ENCODE measurements around the gene EDA. TPM values are rescaled to one million over a fixed set of nuclear protein-coding genes. Genes with fewer than 3 reads are reported as not detected.

Gene EDA
- total RNA-seq, 2 donors from 2014 or later, result 2.3 TPM

Small RNA genes within 50 kb of the gene (microRNA-seq; reads per million reads assigned to microRNA genes)
- gene MIR676, result 3.7 to 4.1 reads per million in 2 donors

Other genes with a start within 250 kb of the EDA start
- gene NALF2, start 111.8 kb upstream of the EDA start, total RNA-seq, result under 1 TPM; 0.67 to 0.70 TPM